ENCODE data around the gene MACROD2. TPM values are rescaled to one million over a fixed set of nuclear protein-coding genes. Genes with fewer than 3 reads are reported as not detected.

Gene MACROD2
- total RNA-seq, 4 donors from 2014 or later: 4.0 to 14.1 (median 10.4) TPM

DNA sequence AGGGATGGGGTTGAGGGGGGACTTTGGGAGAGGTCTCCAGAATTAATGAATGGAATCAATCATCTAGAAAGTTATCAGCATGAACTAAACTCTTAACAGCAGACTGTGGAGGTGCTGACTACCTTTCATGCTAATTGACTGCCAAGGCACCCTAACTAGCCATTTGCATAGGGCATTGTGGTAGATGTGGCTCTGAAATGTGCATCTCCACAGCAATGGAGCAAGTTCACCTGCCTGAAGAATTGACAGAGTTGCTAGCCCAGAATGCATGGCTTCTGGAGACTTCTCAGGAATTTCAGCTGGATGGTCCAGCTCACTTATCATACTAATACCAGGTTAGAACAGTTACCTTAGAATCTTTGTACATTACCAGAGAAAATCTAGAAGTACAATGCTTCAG lies 1832.3 kb downstream of the MACROD2 start:
- Histone ChIP-seq H3K27me3 (no peaks in the 10 kb centered on the region), H3K9me3 (no peaks in the 10 kb centered on the region), H3K27ac (no peak overlapping the region), H3K4me1 (no peaks in the 10 kb centered on the region), H3K4me3 (no peak overlapping the region), H3K36me3 (no peaks in the 10 kb centered on the region)
- no peak for TF ChIP-seq EP300 (IDR thresholded peaks at IDR 0.05)
- no peak for TF ChIP-seq POLR2A (IDR thresholded peaks at IDR 0.05)
- TF ChIP-seq CTCF (IDR thresholded peaks at IDR 0.05): no peak
- no peak for DNase-seq (ENCODE audit: low spot score in 2 of 2)

GRCh38 chr20:15831201-15831600 lies 1835.9 kb downstream of the MACROD2 start:
- H3K36me3 ChIP-seq: no peaks in the 10 kb centered on the region
- no peaks in the 10 kb centered on the region for H3K4me1 ChIP-seq
- no peaks in the 10 kb centered on the region for H3K27me3 ChIP-seq

DNA sequence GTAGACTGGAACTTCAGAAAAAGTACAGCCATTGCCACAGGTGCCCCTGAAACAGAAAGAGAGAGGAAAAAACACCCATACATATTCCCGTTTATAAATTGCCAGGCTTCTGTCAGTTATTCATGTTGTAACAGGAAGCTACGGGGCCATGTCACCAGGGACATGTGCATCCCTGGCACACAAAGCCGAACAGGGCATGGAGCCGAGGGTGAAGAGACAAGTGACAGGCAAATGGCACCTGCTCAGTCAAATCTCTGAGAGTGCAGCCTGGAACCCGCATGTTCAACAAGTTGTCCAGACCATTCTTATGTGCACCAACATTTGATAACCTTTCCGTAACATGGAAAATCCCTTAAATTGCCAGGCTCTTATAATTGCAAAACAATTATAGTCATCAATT lies 1837.2 kb downstream of the MACROD2 start:
- WGBS, 2 donors: 89 to 93% methylated on average over 6 of the region's 6 CpGs
- TF ChIP-seq POLR2A (IDR thresholded peaks at IDR 0.05) (no peak), EP300 (IDR thresholded peaks at IDR 0.05) (no peak), CTCF (IDR thresholded peaks at IDR 0.05) (no peak)
- H3K9me3 ChIP-seq: no peaks in the 10 kb centered on the region

More at GRCh38 chr20:15831201-15831600, 1835.9 kb downstream of the MACROD2 start:
- H3K4me3 ChIP-seq: no peak overlapping the region
- H3K27ac ChIP-seq: no peak overlapping the region
- H3K9me3 ChIP-seq: no peaks in the 10 kb centered on the region
- DNase-seq (ENCODE audit: low spot score in 2 of 2): no peak
- TF ChIP-seq EP300 (IDR thresholded peaks at IDR 0.05) (no peak), CTCF (IDR thresholded peaks at IDR 0.05) (no peak), POLR2A (IDR thresholded peaks at IDR 0.05) (no peak)

GRCh38 chr20:15834857-15835256 lies 1839.5 kb downstream of the MACROD2 start:
- H3K4me3 ChIP-seq: no peak overlapping the region
- no peaks in the 10 kb centered on the region for H3K36me3 ChIP-seq
- H3K27me3 ChIP-seq: no peaks in the 10 kb centered on the region
- 86 to 96% methylated on average over 3 of the region's 3 CpGs for WGBS, 2 donors
- no peak for TF ChIP-seq EP300 (IDR thresholded peaks at IDR 0.05)
- no peaks in the 10 kb centered on the region for H3K4me1 ChIP-seq
- H3K27ac ChIP-seq: no peak overlapping the region
- H3K9me3 ChIP-seq: no peaks in the 10 kb centered on the region
- no peak for DNase-seq (ENCODE audit: low spot score in 2 of 2)

More for the DNA sequence above, 1837.2 kb downstream of the MACROD2 start:
- H3K27me3 ChIP-seq: no peaks in the 10 kb centered on the region
- no peak overlapping the region for H3K27ac ChIP-seq
- no peaks in the 10 kb centered on the region for H3K36me3 ChIP-seq
- no peak for DNase-seq (ENCODE audit: low spot score in 2 of 2)
- no peaks in the 10 kb centered on the region for H3K4me1 ChIP-seq
- H3K4me3 ChIP-seq: no peak overlapping the region

- no peaks in the 10 kb centered on the region for H3K9me3 ChIP-seq
- no peaks in the 10 kb centered on the region for H3K4me1 ChIP-seq
- H3K27ac ChIP-seq: no peak overlapping the region
- no peak for DNase-seq (ENCODE audit: low spot score in 2 of 2)
- no peak for TF ChIP-seq EP300 (IDR thresholded peaks at IDR 0.05)
- no peak for TF ChIP-seq POLR2A (IDR thresholded peaks at IDR 0.05)
- TF ChIP-seq CTCF (IDR thresholded peaks at IDR 0.05): no peak
- WGBS, 2 donors: 38 to 47% methylated on average over 1 of the region's 1 CpG
- H3K36me3 ChIP-seq: no peaks in the 10 kb centered on the region
- H3K27me3 ChIP-seq: no peaks in the 10 kb centered on the region
- H3K4me3 ChIP-seq: no peak overlapping the region
These were observed 1840.5 kb downstream of the MACROD2 start for GRCh38 chr20:15835811-15836210.

DNA sequence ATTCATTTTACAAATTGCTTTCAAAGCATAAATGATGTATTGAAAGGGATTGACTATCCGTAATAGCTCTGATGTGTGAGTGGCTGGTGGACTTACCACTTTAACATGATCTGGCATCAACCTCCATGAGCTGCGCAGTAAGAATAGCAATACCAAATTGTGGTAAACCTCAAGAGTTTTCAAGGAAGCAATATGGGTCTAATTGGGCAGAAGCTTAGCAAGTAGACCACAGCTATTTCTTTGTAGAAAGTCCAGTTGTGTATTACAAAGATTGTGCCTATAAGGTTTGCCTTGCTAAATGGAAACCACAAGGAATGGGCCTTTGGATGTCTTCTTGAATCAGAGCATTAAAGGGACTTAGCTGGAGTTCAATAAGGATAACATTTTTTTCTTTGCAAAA lies 1841.3 kb downstream of the MACROD2 start:
- H3K9me3 ChIP-seq: no peaks in the 10 kb centered on the region
- no peak overlapping the region for H3K4me3 ChIP-seq
- no peaks in the 10 kb centered on the region for H3K27me3 ChIP-seq
- H3K36me3 ChIP-seq: no peaks in the 10 kb centered on the region
- TF ChIP-seq CTCF (IDR thresholded peaks at IDR 0.05): no peak
- TF ChIP-seq POLR2A (IDR thresholded peaks at IDR 0.05): no peak
- no peak for TF ChIP-seq EP300 (IDR thresholded peaks at IDR 0.05)
- no peak for DNase-seq (ENCODE audit: low spot score in 2 of 2)
- no peaks in the 10 kb centered on the region for H3K4me1 ChIP-seq
- 81 to 86% methylated on average over 2 of the region's 2 CpGs for WGBS, 2 donors
- no peak overlapping the region for H3K27ac ChIP-seq

Data from tibial nerve (tissue), 4 donors.